HepG2 (cell line): ENCODE results near the gene GALNT10. TPM values are rescaled to one million over a fixed set of nuclear protein-coding genes. Genes with fewer than 3 reads are reported as not detected.

Experiments used
- ATAC-seq: fragments of 200-7000 bp; cut with Tn5 transposase; 3 replicates; pipeline ENCODE4 v1.9.1; 2020; ENCODE audit warnings: mild to moderate bottlenecking, moderate library complexity
- BruUV-seq: library from RNA; stranded (reverse); fragments of 400-500 nt; replicated peaks from 2 replicates; lab custom pipeline; 2021; lab: Mats Ljungman, UMichigan
- CTCF ChIA-PET: fragments of 300-600 bp; formaldehyde crosslinking; extraction: SDS; loops from one replicate; lab custom pipeline; 2021; ENCODE audit warnings: low total read pairs, inconsistent platforms, low intra/inter-chr PET ratio; lab: Yijun Ruan, JAX
- POLR2A ChIA-PET: fragments of 350-600 bp; sonication (Branson Sonifier 250); formaldehyde crosslinking; loops from one replicate; lab custom pipeline; 2020; ENCODE audit warnings: antibody characterized with exemption, inconsistent platforms; lab: Yijun Ruan, JAX
- DNase-seq: peaks from one replicate; pipeline ENCODE4 v3.0.0-alpha.2; 2015; ENCODE audit warnings: low spot score
- FAIRE-seq: peaks from 3 replicates; lab custom pipeline; 2011; peaks lifted over from hg19 to GRCh38; lab: Jason Lieb, UNC
- H2AFZ ChIP-seq: one replicate; pipeline ENCODE4 v1.6.1; 2011; ENCODE audit warnings: low read length, inconsistent platforms
- H3K27ac ChIP-seq: fragments of 300-600 bp; 3 replicates; pipeline ENCODE4 v1.8.0; 2011; ENCODE audit warnings: mixed run types, mild to moderate bottlenecking, mixed read lengths, low read length, inconsistent platforms; ENCODE audit not compliant: insufficient read depth; ENCODE audit errors: extremely low read length
- H3K27me3 ChIP-seq, 2 experiments: fragments of 200-600 bp in 1 of 2; 2 replicates in 1 of 2; 3 replicates in 1 of 2; pipeline versions ENCODE4 v1.6.0 to v1.8.0; 2011; ENCODE audit warnings: low read length in 2 of 2, mild to moderate bottlenecking in 2 of 2, moderate library complexity in 2 of 2, inconsistent platforms in 1 of 2; ENCODE audit not compliant: insufficient read depth in 2 of 2, control insufficient read depth in 1 of 2
- H3K36me3 ChIP-seq, 2 experiments: fragments of 200-600 bp in 1 of 2; replicated peaks in 1 of 2; 2 replicates in 1 of 2; 3 replicates in 1 of 2; pipeline versions ENCODE4 v1.5.1 to v1.8.0; 2011; ENCODE audit warnings: low read length in 2 of 2, inconsistent platforms in 1 of 2; ENCODE audit not compliant: insufficient read depth in 2 of 2, control insufficient read depth in 1 of 2
- H3K4me1 ChIP-seq: 2 replicates; pipeline ENCODE4 v1.5.1; 2012; ENCODE audit warnings: low read length, inconsistent platforms; ENCODE audit not compliant: insufficient read depth
- H3K4me2 ChIP-seq: 2 replicates; pipeline ENCODE4 v1.6.0; 2011; ENCODE audit warnings: low read depth, low read length, inconsistent platforms
- H3K4me3 ChIP-seq, 3 experiments: fragments of 200-600 bp in 1 of 3; sonication (generic), shearing (Covaris generic) in 1 of 3; replicated peaks in 1 of 3; 2 replicates each; pipeline ENCODE4 v1.5.1; 2011 to 2016; ENCODE audit warnings: low read length in 3 of 3, inconsistent platforms in 2 of 3, low read depth in 2 of 3, mild to moderate bottlenecking in 2 of 3, control low read depth in 1 of 3, mixed read lengths in 1 of 3; ENCODE audit not compliant: insufficient read depth in 1 of 3
- H3K79me2 ChIP-seq: one replicate; pipeline ENCODE4 v1.6.1; 2011; ENCODE audit warnings: low read length, inconsistent platforms; ENCODE audit not compliant: insufficient read depth
- H3K9ac ChIP-seq: 2 replicates; pipeline ENCODE4 v1.6.0; 2011; ENCODE audit warnings: mild to moderate bottlenecking, low read depth, low read length, inconsistent platforms; ENCODE audit not compliant: insufficient read depth
- H3K9me3 ChIP-seq: 2 replicates; pipeline ENCODE4 v1.5.1; 2012; ENCODE audit warnings: mild to moderate bottlenecking, low read length
- H4K20me1 ChIP-seq: 2 replicates; pipeline ENCODE4 v1.6.0; 2011; ENCODE audit warnings: inconsistent platforms, mild to moderate bottlenecking, low read length, moderate library complexity; ENCODE audit not compliant: insufficient read depth
- ARNTL ChIP-seq: sonication (generic); formaldehyde crosslinking; IDR thresholded peaks from 2 replicates; pipeline ENCODE4 v1.4.0; 2020; ENCODE audit warnings: mild to moderate bottlenecking, missing genetic modification reagents
- BRD4 ChIP-seq: sonication (generic); formaldehyde crosslinking; IDR thresholded peaks from 2 replicates; pipeline ENCODE4 v1.4.0; 2020; ENCODE audit warnings: missing genetic modification reagents
- NFYC ChIP-seq: IDR thresholded peaks from 2 replicates; pipeline ENCODE4 v1.6.1; 2016; ENCODE audit warnings: missing genetic modification reagents, missing compliant biosample characterization
- PBX2 ChIP-seq: IDR thresholded peaks from 2 replicates; pipeline ENCODE4 v1.6.1; 2016; ENCODE audit warnings: control low read depth
- SNAPC5 ChIP-seq: sonication (generic); formaldehyde crosslinking; IDR thresholded peaks from 2 replicates; pipeline ENCODE4 v1.8.1; 2023; ENCODE audit warnings: mild to moderate bottlenecking, missing genetic modification reagents, borderline replicate concordance
- TGIF2 ChIP-seq: IDR thresholded peaks from 2 replicates; pipeline ENCODE4 v1.6.1; 2016; ENCODE audit warnings: control low read depth, missing compliant biosample characterization
- ZFAT ChIP-seq: sonication (generic); formaldehyde crosslinking; conservative IDR thresholded peaks from 2 replicates; pipeline ENCODE4 v1.8.1; 2023; ENCODE audit warnings: missing genetic modification reagents, inconsistent platforms
- ZNF570 ChIP-seq: sonication (generic); formaldehyde crosslinking; IDR thresholded peaks from 2 replicates; pipeline ENCODE4 v1.4.0; 2020; ENCODE audit warnings: mild to moderate bottlenecking, missing genetic modification reagents, borderline replicate concordance
- ZNF660 ChIP-seq: sonication (generic); formaldehyde crosslinking; IDR thresholded peaks from 2 replicates; pipeline ENCODE4 v1.5.1; 2020; ENCODE audit warnings: mild to moderate bottlenecking, low read depth, missing genetic modification reagents, borderline replicate concordance
- ZNF891 ChIP-seq: sonication (generic); formaldehyde crosslinking; IDR thresholded peaks from 2 replicates; pipeline ENCODE4 v1.5.0; 2020; ENCODE audit warnings: mild to moderate bottlenecking, missing genetic modification reagents
- WGBS: methylation state at CpG from one replicate; pipeline ENCODE4 v1.1.6; 2017; ENCODE audit warnings: low lambda C conversion rate; 5-methylcytosine and 5-hydroxymethylcytosine counted together
- in situ Hi-C: cut with HindIII; loops from 2 replicates; pipeline ENCODE4 v1.10.0; 2017; ENCODE audit warnings: low pct_unique_long_range_greater_than_20kb; ENCODE audit not compliant: extremely low pct_ligation_motif_present
- intact Hi-C: fragments of 100-400 bp; cut with micrococcal nuclease; formaldehyde crosslinking; loops from one replicate; pipeline ENCODE4 v1.10.0; 2022; ENCODE audit not compliant: unreplicated experiment
- polyA plus RNA-seq, 8 experiments: library from polyadenylated mRNA; depleted of rRNA in 3 of 8; stranded (reverse) in 7 of 8; unstranded in 1 of 8; fragments of >200 nt; fragmentation: Illumina TruSeq in 4 of 8; extraction: Trizol in 4 of 8; gene quantifications; 2 replicates each; pipeline versions ENCODE4 v1.2.1 to v1.2.3, GENCODE V29; 2011 to 2016; ENCODE audit warnings: low read depth in 4 of 8, missing spikeins in 1 of 8, mixed read lengths in 1 of 8; ENCODE audit not compliant: insufficient read depth in 1 of 8
- total RNA-seq, 5 experiments: library from RNA; depleted of rRNA; stranded (reverse); fragments of >200 nt; fragmentation: Illumina TruSeq; extraction: Trizol; gene quantifications; 2 replicates each; pipeline ENCODE4 v1.2.3, GENCODE V29; 2016; ENCODE audit warnings: low read depth in 1 of 5
- TF ChIP-seq, protein P1 (sequence below): sonication (generic); formaldehyde crosslinking; IDR thresholded peaks from 2 replicates; pipeline ENCODE4 v1.8.0; 2023; ENCODE audit warnings: mild to moderate bottlenecking, missing genetic modification reagents
- TF ChIP-seq, protein P2 (sequence below): sonication (generic); formaldehyde crosslinking; IDR thresholded peaks from 2 replicates; pipeline ENCODE4 v1.4.0; 2020; ENCODE audit warnings: mild to moderate bottlenecking, missing genetic modification reagents

Gene GALNT10
- total and polyA plus RNA-seq, 2 of the 13 experiments (the other 11 are each of a cell fraction or from before 2014, with no cell fraction given): 8.1 to 11.2 TPM

GRCh38 chr5:154315196-154315595 lies 124.7 kb downstream of the GALNT10 start:
- H3K4me1 ChIP-seq: no peaks in the 10 kb centered on the region
- no peak overlapping the region for H2AFZ ChIP-seq
- H3K9ac ChIP-seq: no peak overlapping the region
- H3K27ac ChIP-seq: no peak overlapping the region
- FAIRE-seq (no peak), DNase-seq (no peak), ATAC-seq (no peak)
- H4K20me1 ChIP-seq: no peaks in the 10 kb centered on the region
- H3K4me2 ChIP-seq: no peak overlapping the region
- H3K79me2 ChIP-seq: no peaks in the 10 kb centered on the region
- H3K36me3 ChIP-seq: no peaks in the 10 kb centered on the region
- no TSS peak for BruUV-seq
- no peaks in the 10 kb centered on the region for H3K9me3 ChIP-seq
- intact Hi-C loops (no loop called here), in situ Hi-C loops (no loop called here)
- WGBS: 93% methylated on average over 3 of the region's 3 CpGs
- CTCF ChIA-PET: no interaction called here
- POLR2A ChIA-PET: no interaction called here
- H3K4me3 ChIP-seq: no peak overlapping the region
- no peaks in the 10 kb centered on the region for H3K27me3 ChIP-seq
- TF ChIP-seq BRD4 (CRISPR knock-in tag) (no peak), ARNTL (no peak), PBX2 (CRISPR knock-in tag) (no peak), ZNF660 (no peak), ZNF891 (CRISPR knock-in tag) (no peak)
- TF ChIP-seq, all 625 proteins: peak for 0

- no peak for DNase-seq
- POLR2A ChIA-PET: no interaction called here
- no peaks in the 10 kb centered on the region for H3K4me1 ChIP-seq
- BruUV-seq: no TSS peak
- H3K79me2 ChIP-seq: no peaks in the 10 kb centered on the region
- TF ChIP-seq, protein P1, sequence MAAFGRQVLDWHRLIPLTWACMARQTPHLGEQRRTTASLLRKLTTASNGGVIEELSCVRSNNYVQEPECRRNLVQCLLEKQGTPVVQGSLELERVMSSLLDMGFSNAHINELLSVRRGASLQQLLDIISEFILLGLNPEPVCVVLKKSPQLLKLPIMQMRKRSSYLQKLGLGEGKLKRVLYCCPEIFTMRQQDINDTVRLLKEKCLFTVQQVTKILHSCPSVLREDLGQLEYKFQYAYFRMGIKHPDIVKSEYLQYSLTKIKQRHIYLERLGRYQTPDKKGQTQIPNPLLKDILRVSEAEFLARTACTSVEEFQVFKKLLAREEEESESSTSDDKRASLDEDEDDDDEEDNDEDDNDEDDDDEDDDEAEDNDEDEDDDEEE (CRISPR knock-in tag): no peak
- TF ChIP-seq ZFAT (CRISPR knock-in tag) (no peak), ZNF570 (CRISPR knock-in tag) (no peak), NFYC (CRISPR knock-in tag) (no peak), TGIF2 (CRISPR knock-in tag) (no peak), SNAPC5 (no peak)
- TF ChIP-seq, protein P2, sequence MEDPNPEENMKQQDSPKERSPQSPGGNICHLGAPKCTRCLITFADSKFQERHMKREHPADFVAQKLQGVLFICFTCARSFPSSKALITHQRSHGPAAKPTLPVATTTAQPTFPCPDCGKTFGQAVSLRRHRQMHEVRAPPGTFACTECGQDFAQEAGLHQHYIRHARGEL (CRISPR knock-in tag): no peak
- TF ChIP-seq, all 625 proteins: peak for 0
- CTCF ChIA-PET: no interaction called here
- FAIRE-seq (no peak), ATAC-seq (no peak)
- Histone ChIP-seq H3K9ac (no peak overlapping the region), H3K9me3 (no peaks in the 10 kb centered on the region), H3K27ac (no peak overlapping the region), H3K4me2 (no peak overlapping the region), H2AFZ (no peak overlapping the region), H3K4me3 (no peak overlapping the region), H4K20me1 (no peaks in the 10 kb centered on the region), H3K36me3 (no peaks in the 10 kb centered on the region), H3K27me3 (no peaks in the 10 kb centered on the region)
- in situ Hi-C loops: no loop called here
- intact Hi-C loops: no loop called here
Observed at GRCh38 chr5:154315756-154316155, 125.2 kb downstream of the GALNT10 start.
